ENCODE data around the gene VWDE.

The VWDE gene

DNA sequence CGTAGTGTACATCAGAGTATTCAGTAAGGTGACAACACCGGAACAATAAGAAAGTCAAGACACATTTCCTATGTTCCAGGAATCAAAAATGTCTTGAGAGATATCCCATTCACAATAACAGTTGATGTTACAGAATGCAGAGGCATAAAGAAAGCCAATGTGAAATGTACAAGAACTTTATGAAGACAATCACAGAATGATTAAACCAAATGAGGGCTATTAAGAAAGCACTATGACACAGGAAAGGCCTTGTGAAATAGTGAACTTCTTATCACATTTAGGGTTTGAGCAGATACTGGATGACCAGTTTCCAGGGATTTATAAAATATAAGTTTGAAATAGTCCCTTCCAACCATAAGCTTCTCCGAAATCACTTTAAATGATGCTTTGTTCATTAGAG is 52.7 kb downstream of the VWDE start:
- DNase-seq (ENCODE audit: low read depth, low spot score), result no peak
- TF ChIP-seq CTCF (IDR thresholded peaks at IDR 0.05; ENCODE audit: low read depth, low read length), result no peak
- in situ Hi-C loops (cut with HindIII; ENCODE audit: low sequenced_read_pairs), result no loop called here

DNA sequence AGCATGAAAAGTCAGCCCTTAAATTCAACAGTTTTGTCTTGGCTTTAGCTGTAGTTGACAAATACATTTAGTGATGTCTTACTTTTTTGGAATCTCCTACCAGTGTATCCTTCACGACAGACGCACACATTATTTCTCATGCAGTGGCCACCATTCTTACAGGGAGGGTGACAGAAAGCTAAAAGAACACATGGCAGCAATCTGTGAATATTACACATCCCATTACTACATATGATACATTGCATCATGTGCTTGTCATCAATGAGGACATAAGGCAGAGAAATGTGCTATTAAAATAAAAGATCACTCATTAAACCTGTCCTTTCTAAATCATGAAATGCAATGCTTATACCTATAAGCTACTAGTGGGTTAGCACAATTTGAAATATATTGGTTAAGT is 66.6 kb downstream of the VWDE start:
- DNase-seq (ENCODE audit: low read depth, low spot score), result no peak

More for the DNA sequence above, 52.7 kb downstream of the VWDE start:
- H3K4me3 ChIP-seq (ENCODE audit: low read depth, low read length), result no peak overlapping the region

GRCh38 chr7:12328888-12329770 is 74.5 kb downstream of the VWDE start:
- in situ Hi-C loops (cut with HindIII; ENCODE audit: low sequenced_read_pairs), result no loop called here
- TF ChIP-seq CTCF (IDR thresholded peaks at IDR 0.05; ENCODE audit: low read depth, low read length), result no peak
- no peak for DNase-seq (ENCODE audit: low read depth, low spot score)
- no peak overlapping the region for H3K4me3 ChIP-seq (ENCODE audit: low read depth, low read length)

More for the DNA sequence above, 66.6 kb downstream of the VWDE start:
- in situ Hi-C loops (cut with HindIII; ENCODE audit: low sequenced_read_pairs), result no loop called here
- TF ChIP-seq CTCF (IDR thresholded peaks at IDR 0.05; ENCODE audit: low read depth, low read length), result no peak
- H3K4me3 ChIP-seq (ENCODE audit: low read depth, low read length), result no peak overlapping the region

GRCh38 chr7:12327922-12328321 is 75.7 kb downstream of the VWDE start:
- no peak overlapping the region for H3K4me3 ChIP-seq (ENCODE audit: low read depth, low read length)
- TF ChIP-seq CTCF (IDR thresholded peaks at IDR 0.05; ENCODE audit: low read depth, low read length), result no peak
- in situ Hi-C loops (cut with HindIII; ENCODE audit: low sequenced_read_pairs), result no loop called here
- DNase-seq (ENCODE audit: low read depth, low spot score), result no peak

GRCh38 chr7:12325646-12326045 is 78.0 kb downstream of the VWDE start:
- no peak overlapping the region for H3K4me3 ChIP-seq (ENCODE audit: low read depth, low read length)
- TF ChIP-seq CTCF (IDR thresholded peaks at IDR 0.05; ENCODE audit: low read depth, low read length), result no peak
- in situ Hi-C loops (cut with HindIII; ENCODE audit: low sequenced_read_pairs), result no loop called here
- no peak for DNase-seq (ENCODE audit: low read depth, low spot score)

GRCh38 chr7:12323415-12323814 is 80.2 kb downstream of the VWDE start:
- H3K4me3 ChIP-seq (ENCODE audit: low read depth, low read length), result no peak overlapping the region
- DNase-seq (ENCODE audit: low read depth, low spot score), result no peak
- in situ Hi-C loops (cut with HindIII; ENCODE audit: low sequenced_read_pairs), result no loop called here
- no peak for TF ChIP-seq CTCF (IDR thresholded peaks at IDR 0.05; ENCODE audit: low read depth, low read length)

Data from astrocyte of the spinal cord (primary cell).